ENCODE results near the gene NEAT1.
A peak's percentile ranks its signal among the peaks of the same experiment; 100 is the strongest.

NEAT1 gene

GRCh38 chr11:65422633-65423515 is at the start of gene NEAT1:
NEAT1 (plus strand) TSS chr11:65422798.
- peak; percentile 69 for DNase-seq (ENCODE audit: extremely low spot score)
- POLR2A ChIA-PET: interaction anchor here (0.6 to 16.9 kb wide), 34 partner anchors 8 to 298 kb away, joined by 3 to 1436 read pairs (median 10); partner anchors contain the start of genes DPF2, FRMD8, MALAT1 and PCNX3
- CTCF ChIA-PET: interaction anchor here (0.8 to 1.9 kb wide), 2 partner anchors 49 to 189 kb away, joined by 3 to 5 read pairs; no protein-coding TSS in a partner anchor
- TF ChIP-seq LEF1 (IDR thresholded peaks at IDR 0.05; ENCODE audit: borderline replicate concordance) (no peak), NFRKB (IDR thresholded peaks at IDR 0.05) (peak; percentile 60), PKNOX1 (IDR thresholded peaks at IDR 0.05) (0 out of 2 replicates have a peak, but pooled peaks have one; percentile 37), L3MBTL2 (conservative IDR thresholded peaks at IDR 0.05) (peak; percentile 60), ZNF384 (IDR thresholded peaks at IDR 0.05) (no peak), ELF4 (IDR thresholded peaks at IDR 0.05) (peak; percentile 95), TARDBP (IDR thresholded peaks at IDR 0.05) (no peak), FOXA1 (IDR thresholded peaks at IDR 0.05) (no peak), CTBP1 (IDR thresholded peaks at IDR 0.05; ENCODE audit: borderline replicate concordance) (peak; percentile 64; the same call in 1 of the 2 replicates), ARNT (IDR thresholded peaks at IDR 0.05) (0 out of 2 replicates have a peak, but pooled peaks have one; percentile 20), FOXK2 (IDR thresholded peaks at IDR 0.05) (no peak), FOXM1 (IDR thresholded peaks at IDR 0.05; ENCODE audit: borderline replicate concordance) (no peak), SUZ12 (IDR thresholded peaks at IDR 0.05) (no peak), BHLHE40 (IDR thresholded peaks at IDR 0.05; ENCODE audit: borderline replicate concordance) (peak; percentile 68; the same call in 1 of the 2 replicates), SP1 (IDR thresholded peaks at IDR 0.05) (no peak), HDGF (IDR thresholded peaks at IDR 0.05; ENCODE audit: borderline replicate concordance) (no peak; the same call in 1 of the 2 replicates)

- TF ChIP-seq ELF4 (IDR thresholded peaks at IDR 0.05) (no peak), CTBP1 (IDR thresholded peaks at IDR 0.05; ENCODE audit: borderline replicate concordance) (no peak), TARDBP (IDR thresholded peaks at IDR 0.05) (no peak)
- no peak for DNase-seq (ENCODE audit: extremely low spot score)
- ChIA-PET POLR2A (interaction anchor here (0.9 to 3.2 kb wide), 7 partner anchors 20 to 133 kb away, joined by 3 to 18 read pairs (median 4); partner anchors contain the start of genes NEAT1 and TIGD3), CTCF (interaction anchor here (1.1 kb wide), 1 partner anchor 220 kb away, joined by 3 read pairs; no protein-coding TSS in a partner anchor)
Observed at GRCh38 chr11:65373839-65374580, 48.6 kb upstream of the NEAT1 start.

GRCh38 chr11:65375012-65375411 is 47.6 kb upstream of the NEAT1 start:
- ChIA-PET POLR2A (interaction anchor here (0.9 to 3.2 kb wide), 8 partner anchors 41 to 132 kb away, joined by 3 to 18 read pairs (median 4); partner anchors contain the start of genes MALAT1 and NEAT1), CTCF (interaction anchor here (1.1 kb wide), 1 partner anchor 219 kb away, joined by 3 read pairs; no protein-coding TSS in a partner anchor)
- DNase-seq (ENCODE audit: extremely low spot score): no peak
- no peak for TF ChIP-seq FOXA1 (IDR thresholded peaks at IDR 0.05)

- TF ChIP-seq ELF4 (IDR thresholded peaks at IDR 0.05): no peak
- no peak for TF ChIP-seq SP1 (IDR thresholded peaks at IDR 0.05)
- no peak for TF ChIP-seq NFRKB (IDR thresholded peaks at IDR 0.05)
- TF ChIP-seq LEF1 (IDR thresholded peaks at IDR 0.05; ENCODE audit: borderline replicate concordance): no peak
- TF ChIP-seq PKNOX1 (IDR thresholded peaks at IDR 0.05): no peak
- no peak for TF ChIP-seq L3MBTL2 (conservative IDR thresholded peaks at IDR 0.05)
- no peak for TF ChIP-seq FOXK2 (IDR thresholded peaks at IDR 0.05)
- TF ChIP-seq TARDBP (IDR thresholded peaks at IDR 0.05): no peak
- no peak for TF ChIP-seq ZNF384 (IDR thresholded peaks at IDR 0.05)
- TF ChIP-seq BHLHE40 (IDR thresholded peaks at IDR 0.05; ENCODE audit: borderline replicate concordance): no peak
- no peak for TF ChIP-seq CTBP1 (IDR thresholded peaks at IDR 0.05; ENCODE audit: borderline replicate concordance)
- no peak for TF ChIP-seq ARNT (IDR thresholded peaks at IDR 0.05)
- TF ChIP-seq HDGF (IDR thresholded peaks at IDR 0.05; ENCODE audit: borderline replicate concordance): no peak
- TF ChIP-seq SUZ12 (IDR thresholded peaks at IDR 0.05): no peak
- no peak for TF ChIP-seq FOXA1 (IDR thresholded peaks at IDR 0.05)
- no peak for TF ChIP-seq FOXM1 (IDR thresholded peaks at IDR 0.05; ENCODE audit: borderline replicate concordance)
- ChIA-PET POLR2A (interaction anchor here (0.7 to 3.2 kb wide), 7 partner anchors 40 to 130 kb away, joined by 3 to 18 read pairs (median 3); partner anchors contain the start of genes MALAT1 and NEAT1), CTCF (interaction anchor here (1.3 kb wide), 1 partner anchor 93 kb away, joined by 9 read pairs; no protein-coding TSS in a partner anchor)
- no peak for DNase-seq (ENCODE audit: extremely low spot score)
Observed at GRCh38 chr11:65376138-65376713, 46.4 kb upstream of the NEAT1 start.

- ChIA-PET CTCF (no interaction called here), POLR2A (interaction anchor here (16.9 kb wide), 1 partner anchor 43 kb away, joined by 264 read pairs; the partner anchor contains the start of gene NEAT1)
- no peak for DNase-seq (ENCODE audit: extremely low spot score)
- TF ChIP-seq BHLHE40 (IDR thresholded peaks at IDR 0.05; ENCODE audit: borderline replicate concordance) (no peak), CTBP1 (IDR thresholded peaks at IDR 0.05; ENCODE audit: borderline replicate concordance) (no peak), ELF4 (IDR thresholded peaks at IDR 0.05) (no peak), PKNOX1 (IDR thresholded peaks at IDR 0.05) (no peak), ARNT (IDR thresholded peaks at IDR 0.05) (no peak), FOXA1 (IDR thresholded peaks at IDR 0.05) (no peak), TARDBP (IDR thresholded peaks at IDR 0.05) (no peak), LEF1 (IDR thresholded peaks at IDR 0.05; ENCODE audit: borderline replicate concordance) (no peak), L3MBTL2 (conservative IDR thresholded peaks at IDR 0.05) (no peak), ZNF384 (IDR thresholded peaks at IDR 0.05) (no peak), SUZ12 (IDR thresholded peaks at IDR 0.05) (no peak), FOXM1 (IDR thresholded peaks at IDR 0.05; ENCODE audit: borderline replicate concordance) (no peak)
Observed at GRCh38 chr11:65377036-65377435, 45.6 kb upstream of the NEAT1 start.

Data from HEK293T (cell line).